ENCODE data around the gene MAGEA9B.

DNA sequence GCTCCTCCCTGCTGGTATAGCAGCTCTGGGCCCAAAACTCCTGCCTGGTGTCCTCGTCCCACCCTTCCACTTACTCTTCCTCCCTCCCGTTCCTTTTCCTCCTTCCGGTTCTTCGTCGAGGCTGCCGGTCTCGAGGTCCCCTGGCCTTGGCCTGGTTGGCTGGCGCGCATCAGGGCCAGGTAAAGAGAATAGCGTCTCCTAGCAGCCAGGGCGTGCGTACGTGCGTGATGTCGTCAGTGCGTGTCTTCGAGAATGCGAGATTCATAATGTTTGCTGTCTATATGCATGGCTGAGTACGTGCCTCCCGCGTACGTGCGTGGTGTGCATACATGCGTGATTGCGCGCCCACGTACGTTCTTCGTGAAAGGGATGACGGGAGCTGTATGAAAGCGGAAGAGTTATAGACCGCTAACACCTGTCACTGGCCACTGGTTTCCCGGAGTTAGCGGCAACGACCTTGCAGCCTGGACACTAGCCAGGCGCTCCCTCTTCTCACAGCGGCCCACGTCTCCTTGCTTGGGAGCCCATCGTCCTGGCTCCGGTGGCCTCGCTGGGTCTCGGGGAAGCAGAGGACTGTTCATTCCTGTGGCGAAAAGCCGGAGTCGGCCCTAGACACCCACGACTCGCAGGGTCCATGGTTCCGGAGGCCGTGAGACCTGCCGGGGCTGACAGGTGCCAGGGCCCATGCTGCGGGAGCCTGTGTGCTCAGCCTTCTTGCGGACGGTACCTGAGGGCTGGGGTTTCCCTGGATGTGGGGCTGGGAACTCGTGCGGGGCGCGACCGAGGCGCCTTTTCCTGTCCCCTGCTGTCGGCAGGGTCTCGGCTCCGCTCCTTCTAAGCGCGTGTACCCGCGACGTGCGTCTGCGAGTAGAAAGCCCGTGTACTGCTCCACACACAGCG is 46.4 kb downstream of the MAGEA9B start, which contains the start of gene EOLA1:
- TF ChIP-seq CTCF (IDR thresholded peaks at IDR 0.05; ENCODE audit: low read length): no peak
- TF ChIP-seq EZH2phosphoT487 (IDR thresholded peaks at IDR 0.05; ENCODE audit: low read length): no peak
- TF ChIP-seq EZH2 (optimal IDR thresholded peaks at IDR 0.05; ENCODE audit: low read depth, low read length): no peak

Measured in MM.1S (cell line).